GM12801 (cell line): ENCODE data around the gene KCNMA1.

Source experiments
- CTCF ChIP-seq: IDR thresholded peaks from one replicate; pipeline ENCODE4 v1.5.1; 2011; ENCODE audit warnings: control low read depth; ENCODE audit not compliant: insufficient read length; ENCODE audit errors: extremely low read depth

The KCNMA1 gene

GRCh38 chr10:77293773-77294172, 343.8 kb downstream of the KCNMA1 start:
- no peak for TF ChIP-seq CTCF

GRCh38 chr10:77293347-77293746, 344.3 kb downstream of the KCNMA1 start:
- no peak for TF ChIP-seq CTCF

- no peak for TF ChIP-seq CTCF
These were observed 345.8 kb downstream of the KCNMA1 start for GRCh38 chr10:77291596-77292505.

GRCh38 chr10:77290528-77291155, 347.0 kb downstream of the KCNMA1 start:
- TF ChIP-seq CTCF: no peak

- no peak for TF ChIP-seq CTCF
These were observed 347.8 kb downstream of the KCNMA1 start for GRCh38 chr10:77289790-77290189.

- TF ChIP-seq CTCF: no peak
These were observed 348.5 kb downstream of the KCNMA1 start for GRCh38 chr10:77289027-77289501.

- TF ChIP-seq CTCF: no peak
These were observed 349.9 kb downstream of the KCNMA1 start for GRCh38 chr10:77287647-77288120.
